Endothelial cell of umbilical vein (primary cell): ENCODE measurements around the gene UNC45A. TPM values are rescaled to one million over a fixed set of nuclear protein-coding genes. Genes with fewer than 3 reads are reported as not detected.

Source experiments
- BruUV-seq: library from RNA; stranded (reverse); fragments of 400-500 nt; replicated peaks from 2 replicates; lab custom pipeline; 2021; lab: Mats Ljungman, UMichigan
- CTCF ChIA-PET: fragments of 300-600, 350-600 bp; sonication (Branson Sonifier 250); formaldehyde crosslinking; loops from one replicate; lab custom pipeline; 2021; ENCODE audit warnings: antibody characterized with exemption, inconsistent platforms; lab: Charles Lee
- POLR2A ChIA-PET: fragments of 300-600, 350-600 bp; sonication (Branson Sonifier 250); formaldehyde crosslinking; loops from one replicate; lab custom pipeline; 2021; ENCODE audit warnings: antibody characterized with exemption, inconsistent platforms; lab: Charles Lee
- DNase-seq: peaks from one replicate; pipeline ENCODE4 v3.0.0-alpha.2; 2011; ENCODE audit warnings: low read depth, low spot score
- FAIRE-seq: peaks from 2 replicates; lab custom pipeline; 2011; peaks lifted over from hg19 to GRCh38; lab: Jason Lieb, UNC
- H2AFZ ChIP-seq: 2 replicates; pipeline ENCODE4 v1.6.0; 2012; ENCODE audit warnings: low read depth, low read length, control low read depth, inconsistent platforms
- H3K27ac ChIP-seq: 2 replicates; pipeline ENCODE4 v1.5.1; 2011; ENCODE audit warnings: low read depth, mild to moderate bottlenecking, control low read depth, low read length, moderate library complexity; ENCODE audit not compliant: insufficient read depth
- H3K27me3 ChIP-seq, 2 experiments: 2 replicates each; pipeline versions ENCODE4 v1.6.0 to v1.6.1; 2011; ENCODE audit warnings: low read length in 2 of 2, mixed read lengths in 1 of 2; ENCODE audit not compliant: control insufficient read depth in 2 of 2, insufficient read depth in 2 of 2
- H3K36me3 ChIP-seq, 2 experiments: 2 replicates in 1 of 2; 3 replicates in 1 of 2; pipeline ENCODE4 v1.5.1; 2011; ENCODE audit warnings: low read length in 2 of 2, mild to moderate bottlenecking in 1 of 2, moderate library complexity in 1 of 2; ENCODE audit not compliant: control insufficient read depth in 2 of 2, insufficient read depth in 2 of 2; ENCODE audit errors: extremely low read depth in 1 of 2
- H3K4me1 ChIP-seq: 3 replicates; pipeline ENCODE4 v1.5.1; 2011; ENCODE audit warnings: mild to moderate bottlenecking, low read length; ENCODE audit not compliant: control insufficient read depth, insufficient read depth; ENCODE audit errors: extremely low read depth
- H3K4me2 ChIP-seq: 2 replicates; pipeline ENCODE4 v1.6.1; 2011; ENCODE audit warnings: low read length, control low read depth, mixed read lengths; ENCODE audit not compliant: insufficient read depth
- H3K4me3 ChIP-seq, 3 experiments: fragments of 200-600 bp in 1 of 3; sonication (generic), shearing (Covaris generic) in 1 of 3; replicated peaks in 1 of 3; 2 replicates each; pipeline ENCODE4 v1.5.1; 2011 to 2016; ENCODE audit warnings: control low read depth in 3 of 3, low read length in 3 of 3, mild to moderate bottlenecking in 2 of 3, inconsistent platforms in 1 of 3, low read depth in 1 of 3, moderate library complexity in 1 of 3; ENCODE audit not compliant: insufficient read depth in 1 of 3
- H3K79me2 ChIP-seq: 2 replicates; pipeline ENCODE4 v1.6.0; 2012; ENCODE audit warnings: low read length, inconsistent platforms; ENCODE audit not compliant: control insufficient read depth, insufficient read depth
- H3K9ac ChIP-seq: replicated peaks from 2 replicates; pipeline ENCODE3; 2011; ENCODE audit warnings: low read length, control low read depth; ENCODE audit not compliant: insufficient read depth; ENCODE audit errors: extremely low read depth
- H3K9me1 ChIP-seq: replicated peaks from 3 replicates; pipeline ENCODE4 v1.6.0; 2011; ENCODE audit warnings: mild to moderate bottlenecking, low read length; ENCODE audit not compliant: control insufficient read depth, insufficient read depth; ENCODE audit errors: extremely low read depth
- H3K9me3 ChIP-seq: replicated peaks from 2 replicates; pipeline ENCODE4 v1.5.1; 2012; ENCODE audit warnings: low read length, inconsistent platforms; ENCODE audit not compliant: control insufficient read depth, insufficient read depth
- H4K20me1 ChIP-seq: replicated peaks from 2 replicates; pipeline ENCODE3; 2011; ENCODE audit warnings: mild to moderate bottlenecking, low read length; ENCODE audit not compliant: control insufficient read depth, insufficient read depth; ENCODE audit errors: extremely low read depth
- CTCF ChIP-seq, 2 donors: IDR thresholded peaks; 1 replicate in 1 of 2; 2 replicates in 1 of 2; pipeline ENCODE4 v1.5.1; 2011; ENCODE audit warnings: low read length in 2 of 2, mild to moderate bottlenecking in 2 of 2, moderate library complexity in 2 of 2, control low read depth in 1 of 2, inconsistent platforms in 1 of 2, low read depth in 1 of 2; ENCODE audit not compliant: insufficient read depth in 1 of 2; ENCODE audit errors: extremely low read depth in 1 of 2
- EZH2 ChIP-seq: IDR thresholded peaks from 2 replicates; pipeline ENCODE4 v1.6.1; 2012; ENCODE audit warnings: borderline replicate concordance, low read depth, mild to moderate bottlenecking, moderate library complexity, low read length, inconsistent platforms; ENCODE audit not compliant: severe bottlenecking
- FOS ChIP-seq: IDR thresholded peaks from 2 replicates; pipeline ENCODE4 v1.6.1; 2011; ENCODE audit warnings: mild to moderate bottlenecking, low read length, moderate library complexity, borderline replicate concordance; ENCODE audit not compliant: insufficient read depth
- GATA2 ChIP-seq: IDR thresholded peaks from 2 replicates; pipeline ENCODE4 v1.7.0; 2011; ENCODE audit warnings: low read depth, mild to moderate bottlenecking, moderate library complexity, mixed read lengths, low read length; ENCODE audit not compliant: insufficient read length, insufficient read depth
- JUN ChIP-seq: IDR thresholded peaks from 2 replicates; pipeline ENCODE4 v1.6.1; 2011; ENCODE audit warnings: borderline replicate concordance, low read depth; ENCODE audit not compliant: insufficient read length, insufficient read depth
- MAX ChIP-seq: IDR thresholded peaks from 2 replicates; pipeline ENCODE4 v1.6.1; 2011; ENCODE audit not compliant: insufficient read depth, insufficient read length
- MYC ChIP-seq: IDR thresholded peaks from one replicate; pipeline ENCODE4 v1.6.1; 2011; ENCODE audit warnings: mild to moderate bottlenecking, low read depth, low read length
- POLR2A ChIP-seq: IDR thresholded peaks from 2 replicates; pipeline ENCODE4 v1.6.1; 2012; ENCODE audit warnings: low read depth, mild to moderate bottlenecking, control low read depth, low read length
- POLR2AphosphoS5 ChIP-seq: IDR thresholded peaks from 2 replicates; pipeline ENCODE4 v1.6.1; 2012; ENCODE audit warnings: low read depth, mild to moderate bottlenecking, control low read depth, low read length, moderate library complexity; ENCODE audit not compliant: insufficient read depth
- dilution Hi-C: fragments of 300-500 bp; cut with MboI; formaldehyde crosslinking; loops from one replicate; pipeline ENCODE4 v1.15.0; 2019; ENCODE audit warnings: low sequenced_read_pairs; ENCODE audit not compliant: extremely low pct_ligation_motif_present
- intact Hi-C: fragments of 100-400 bp; cut with micrococcal nuclease; formaldehyde crosslinking; loops from one replicate; pipeline ENCODE4 v1.10.0; 2022
- polyA plus RNA-seq, 4 experiments: library from polyadenylated mRNA; depleted of rRNA in 3 of 4; stranded (reverse) in 3 of 4; unstranded in 1 of 4; fragments of >200 nt; gene quantifications; 2 replicates each; pipeline versions ENCODE4 v1.2.1 to v1.2.3, GENCODE V29; 2011 to 2012; ENCODE audit warnings: missing spikeins in 1 of 4
- total RNA-seq: library from RNA; stranded (reverse); gene quantifications from 2 replicates; pipeline ENCODE4 v1.2.3, GENCODE V29; 2021

The UNC45A gene
- total and polyA plus RNA-seq, 2 donors (not counting 3 experiments of a cell fraction or from before 2014, with no cell fraction given) = 103 to 106 TPM

- TF ChIP-seq POLR2AphosphoS5 (no peak), GATA2 (no peak), MYC (no peak), EZH2 (no peak), POLR2A (no peak), FOS (no peak)
- intact Hi-C loops = no loop called here
- no peak overlapping the region for H2AFZ ChIP-seq
- POLR2A ChIA-PET = no interaction called here
- BruUV-seq = no TSS peak
- FAIRE-seq (no peak), DNase-seq (no peak)
- dilution Hi-C loops = no loop called here
- no peaks in the 10 kb centered on the region for H3K4me1 ChIP-seq
- H3K4me3 ChIP-seq = no peak overlapping the region
- H4K20me1 ChIP-seq = no peaks in the 10 kb centered on the region
- no peaks in the 10 kb centered on the region for H3K79me2 ChIP-seq
- H3K9me3 ChIP-seq = no peaks in the 10 kb centered on the region
- H3K27me3 ChIP-seq = no peaks in the 10 kb centered on the region
- no peak overlapping the region for H3K4me2 ChIP-seq
- H3K9ac ChIP-seq = no peak overlapping the region
- H3K9me1 ChIP-seq = no peaks in the 10 kb centered on the region
- H3K36me3 ChIP-seq = peaks cover 2 to 48% of the 10 kb centered on the region in 2 experiments
- no peak overlapping the region for H3K27ac ChIP-seq
- CTCF ChIA-PET = interaction anchor here (1.6 to 2.0 kb wide), 2 partner anchors 14 to 15 kb away, joined by 3 to 8 read pairs; partner anchors contain the start of genes HDDC3 and MAN2A2
Measured at GRCh38 chr15:90918034-90918788, 16.9 kb upstream of the UNC45A start.

- H3K36me3 ChIP-seq = peaks cover 2 to 42% of the 10 kb centered on the region in 2 experiments
- no peaks in the 10 kb centered on the region for H3K9me1 ChIP-seq
- no peaks in the 10 kb centered on the region for H3K9me3 ChIP-seq
- ChIA-PET CTCF (interaction anchor here (2.0 kb wide), 1 partner anchor 13 kb away, joined by 8 read pairs; the partner anchor contains the start of gene HDDC3), POLR2A (no interaction called here)
- dilution Hi-C loops (no loop called here), intact Hi-C loops (no loop called here)
- BruUV-seq = no TSS peak
- H3K4me1 ChIP-seq = no peaks in the 10 kb centered on the region
- no peak overlapping the region for H3K4me3 ChIP-seq
- H3K4me2 ChIP-seq = no peak overlapping the region
- no peaks in the 10 kb centered on the region for H3K79me2 ChIP-seq
- DNase-seq (no peak), FAIRE-seq (no peak)
- no peak overlapping the region for H2AFZ ChIP-seq
- no peak overlapping the region for H3K9ac ChIP-seq
- TF ChIP-seq GATA2 = no peak
- TF ChIP-seq MYC = no peak
- no peak for TF ChIP-seq MAX
- no peak for TF ChIP-seq EZH2
- TF ChIP-seq POLR2A = no peak
- TF ChIP-seq CTCF (IDR thresholded peaks at IDR 0.05; ENCODE audit: extremely low read depth in 1 of 2, insufficient read depth in 1 of 2, low read depth in 1 of 2, low read length in 2 of 2) = no peak
- no peak for TF ChIP-seq POLR2AphosphoS5
- TF ChIP-seq FOS = no peak
- no peak for TF ChIP-seq JUN
- no peaks in the 10 kb centered on the region for H3K27me3 ChIP-seq
- H3K27ac ChIP-seq = no peak overlapping the region
- H4K20me1 ChIP-seq = no peaks in the 10 kb centered on the region
Measured at GRCh38 chr15:90918835-90919234, 16.2 kb upstream of the UNC45A start.
